HCT116 (cell line): ENCODE results near the gene SETD9. TPM values are rescaled to one million over a fixed set of nuclear protein-coding genes. Genes with fewer than 3 reads are reported as not detected.

ENCODE experiments used
- ATAC-seq: fragments of 200-7000 bp; cut with Tn5 transposase; 2 replicates; pipeline ENCODE4 v1.9.1; 2020; ENCODE audit warnings: mild to moderate bottlenecking, moderate library complexity
- BruUV-seq: library from RNA; stranded (reverse); fragments of 400-500 nt; replicated peaks from 2 replicates; lab custom pipeline; 2021; lab: Mats Ljungman, UMichigan
- CTCF ChIA-PET: fragments of 300-600 bp; sonication (Branson Sonifier 250); formaldehyde crosslinking; loops from one replicate; lab custom pipeline; 2021; ENCODE audit warnings: antibody characterized with exemption; lab: Charles Lee
- POLR2A ChIA-PET: fragments of 300-600, 350-600 bp; sonication (Branson Sonifier 250); formaldehyde crosslinking; loops from one replicate; lab custom pipeline; 2021; ENCODE audit warnings: antibody characterized with exemption; lab: Charles Lee
- RAD21 ChIA-PET, 2 experiments: fragments of 300-600 bp; sonication (Branson Sonifier 250); formaldehyde crosslinking; loops; one replicate each; lab custom pipeline; 2023; ENCODE audit warnings: low total read pairs in 2 of 2; ENCODE audit not compliant: uncharacterized antibody in 2 of 2, unreplicated experiment in 2 of 2, low non-redundant PET in 1 of 2; lab: Charles Lee
- DNase-seq: peaks from one replicate; pipeline ENCODE4 v3.0.0-alpha.2; 2010; ENCODE audit warnings: low read depth, low spot score
- H2AFZ ChIP-seq: fragments of 200-600 bp; shearing (Covaris generic), sonication (generic); 2 replicates; pipeline ENCODE4 v1.6.1; 2017; ENCODE audit warnings: low read depth, mixed run types, mixed read lengths, antibody characterized with exemption, low read length; ENCODE audit not compliant: poor library complexity, severe bottlenecking
- H3K27ac ChIP-seq: 2 replicates; pipeline ENCODE4 v1.5.1; 2012; ENCODE audit warnings: low read depth, low read length
- H3K27me3 ChIP-seq: fragments of 200-600 bp; sonication (generic); 2 replicates; pipeline ENCODE4 v1.6.1; 2016; ENCODE audit warnings: mixed run types, low read length, mixed read lengths; ENCODE audit not compliant: insufficient read depth
- H3K36me3 ChIP-seq, 2 experiments: fragments of 200-500 bp in 1 of 2; fragments of 200-600 bp in 1 of 2; sonication (Bioruptor generic) in 1 of 2; sonication (generic) in 1 of 2; 2 replicates each; pipeline versions ENCODE4 v1.5.1 to v1.6.1; 2014 to 2016; ENCODE audit warnings: low read length in 2 of 2, inconsistent platforms in 1 of 2, mixed read lengths in 1 of 2, mixed run types in 1 of 2; ENCODE audit not compliant: insufficient read depth in 2 of 2, control insufficient read depth in 1 of 2
- H3K4me1 ChIP-seq, 2 experiments: fragments of 200-600 bp in 1 of 2; sonication (generic) in 1 of 2; 2 replicates each; pipeline versions ENCODE4 v1.5.1 to v1.6.1; 2012 to 2017; ENCODE audit warnings: low read length in 2 of 2, inconsistent platforms in 1 of 2, mild to moderate bottlenecking in 1 of 2, mixed read lengths in 1 of 2, mixed run types in 1 of 2, moderate library complexity in 1 of 2; ENCODE audit not compliant: insufficient read depth in 2 of 2, control insufficient read depth in 1 of 2
- H3K4me2 ChIP-seq: fragments of 200-600 bp; sonication (generic); 2 replicates; pipeline ENCODE4 v1.6.1; 2017; ENCODE audit warnings: mixed run types, low read length, mixed read lengths
- H3K4me3 ChIP-seq, 2 experiments: fragments of 200-600 bp in 1 of 2; sonication (generic) in 1 of 2; replicated peaks in 1 of 2; 2 replicates each; pipeline ENCODE4 v1.5.1; 2011 to 2016; ENCODE audit warnings: low read length in 2 of 2, control low read depth in 1 of 2, low read depth in 1 of 2, mild to moderate bottlenecking in 1 of 2, mixed read lengths in 1 of 2, mixed run types in 1 of 2
- H3K79me2 ChIP-seq: fragments of 200-600 bp; sonication (generic); 2 replicates; pipeline ENCODE4 v1.6.1; 2017; ENCODE audit warnings: mild to moderate bottlenecking, mixed run types, low read length, moderate library complexity, mixed read lengths; ENCODE audit not compliant: insufficient read depth
- H3K9ac ChIP-seq: fragments of 200-600 bp; sonication (generic); 2 replicates; pipeline ENCODE4 v1.6.1; 2016; ENCODE audit warnings: low read length, mixed read lengths
- H3K9me2 ChIP-seq: fragments of 200-600 bp; sonication (generic), shearing (Covaris generic); 2 replicates; pipeline ENCODE4 v1.6.1; 2017; ENCODE audit warnings: mixed run types, mild to moderate bottlenecking, moderate library complexity; ENCODE audit not compliant: insufficient read depth
- H3K9me3 ChIP-seq, 2 experiments: fragments of 200-500 bp in 1 of 2; fragments of 200-600 bp in 1 of 2; sonication (Bioruptor generic) in 1 of 2; sonication (generic) in 1 of 2; 2 replicates each; pipeline ENCODE4 v1.6.1; 2014 to 2017; ENCODE audit warnings: low read length in 2 of 2, mixed read lengths in 2 of 2, inconsistent platforms in 1 of 2, low read depth in 1 of 2, mild to moderate bottlenecking in 1 of 2, mixed run types in 1 of 2, moderate library complexity in 1 of 2; ENCODE audit not compliant: control insufficient read depth in 1 of 2, insufficient read depth in 1 of 2
- H4K20me1 ChIP-seq: fragments of 200-600 bp; sonication (generic), shearing (Covaris generic); 2 replicates; pipeline ENCODE4 v1.6.1; 2017; ENCODE audit warnings: mixed run types, mild to moderate bottlenecking, moderate library complexity; ENCODE audit not compliant: insufficient read depth
- CBX3 ChIP-seq: IDR thresholded peaks from 2 replicates; pipeline ENCODE4 v1.6.1; 2012; ENCODE audit warnings: low read depth
- CEBPB ChIP-seq: IDR thresholded peaks from 2 replicates; pipeline ENCODE4 v1.6.1; 2012; ENCODE audit warnings: low read depth
- EGR1 ChIP-seq: IDR thresholded peaks from 2 replicates; pipeline ENCODE4 v1.6.1; 2012; ENCODE audit warnings: low read depth
- EZH2phosphoT487 ChIP-seq: fragments of 200-600 bp; IDR thresholded peaks from 2 replicates; pipeline ENCODE4 v1.6.1; 2018; ENCODE audit warnings: antibody characterized with exemption, borderline replicate concordance
- FOSL1 ChIP-seq: IDR thresholded peaks from 2 replicates; pipeline ENCODE4 v1.6.1; 2012; ENCODE audit warnings: low read depth
- JUND ChIP-seq: IDR thresholded peaks from 2 replicates; pipeline ENCODE4 v1.6.1; 2012
- POLR2AphosphoS5 ChIP-seq: IDR thresholded peaks from 2 replicates; pipeline ENCODE4 v1.6.1; 2011; ENCODE audit warnings: mild to moderate bottlenecking, low read depth, low read length, moderate library complexity
- SIN3A ChIP-seq: IDR thresholded peaks from 2 replicates; pipeline ENCODE4 v1.6.1; 2012; ENCODE audit warnings: low read depth
- TCF7L2 ChIP-seq: IDR thresholded peaks from 2 replicates; pipeline ENCODE4 v1.7.0; 2011; ENCODE audit warnings: borderline replicate concordance, inconsistent platforms; ENCODE audit not compliant: insufficient read depth, insufficient read length; ENCODE audit errors: extremely low read depth
- ZNF274 ChIP-seq: fragments of 200-500 bp; sonication (Bioruptor generic); IDR thresholded peaks from 2 replicates; pipeline ENCODE4 v1.6.1; 2014; ENCODE audit warnings: mild to moderate bottlenecking, low read depth, low read length, inconsistent platforms
- intact Hi-C: fragments of 100-400 bp; cut with micrococcal nuclease; formaldehyde crosslinking; loops from 2 replicates; pipeline ENCODE4 v1.10.0; 2022
- total RNA-seq: library from RNA; stranded (reverse); gene quantifications from one replicate; pipeline ENCODE4 v1.2.1, GENCODE V29; 2021; ENCODE audit not compliant: unreplicated experiment
- TF ChIP-seq, protein P1 (sequence below): IDR thresholded peaks from 2 replicates; pipeline ENCODE4 v1.6.1; 2012; ENCODE audit warnings: low read depth
- TF ChIP-seq, protein P2 (sequence below): IDR thresholded peaks from 2 replicates; pipeline ENCODE4 v1.6.1; 2011; ENCODE audit warnings: mild to moderate bottlenecking, low read length, moderate library complexity; ENCODE audit not compliant: insufficient replicate concordance; ENCODE audit errors: extremely low read depth
- TF ChIP-seq, protein P3 (sequence below): IDR thresholded peaks from 2 replicates; pipeline ENCODE4 v1.6.1; 2012

Gene SETD9
- total RNA-seq, 1 experiment from 2014 or later = 10.9 TPM

DNA sequence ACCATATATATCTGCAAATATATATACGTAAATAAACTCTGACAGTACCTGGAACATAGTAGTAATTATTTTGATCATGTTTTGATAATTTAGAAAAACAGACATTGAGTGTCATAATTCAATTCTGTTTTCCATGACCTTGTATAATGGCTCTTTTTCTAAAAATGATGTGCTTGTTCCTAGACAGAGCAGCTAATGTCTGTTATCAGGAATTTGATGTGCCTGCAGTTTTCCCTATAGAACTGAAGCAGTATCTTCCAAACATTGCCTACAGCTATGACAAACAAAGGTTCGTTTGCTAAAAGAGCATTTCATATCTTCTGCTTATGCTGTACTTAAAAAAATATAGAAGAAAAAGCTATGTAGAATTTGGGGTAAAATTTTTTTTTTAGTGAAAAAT, 5.3 kb downstream of the SETD9 start (continued):
- TF ChIP-seq, protein P1, sequence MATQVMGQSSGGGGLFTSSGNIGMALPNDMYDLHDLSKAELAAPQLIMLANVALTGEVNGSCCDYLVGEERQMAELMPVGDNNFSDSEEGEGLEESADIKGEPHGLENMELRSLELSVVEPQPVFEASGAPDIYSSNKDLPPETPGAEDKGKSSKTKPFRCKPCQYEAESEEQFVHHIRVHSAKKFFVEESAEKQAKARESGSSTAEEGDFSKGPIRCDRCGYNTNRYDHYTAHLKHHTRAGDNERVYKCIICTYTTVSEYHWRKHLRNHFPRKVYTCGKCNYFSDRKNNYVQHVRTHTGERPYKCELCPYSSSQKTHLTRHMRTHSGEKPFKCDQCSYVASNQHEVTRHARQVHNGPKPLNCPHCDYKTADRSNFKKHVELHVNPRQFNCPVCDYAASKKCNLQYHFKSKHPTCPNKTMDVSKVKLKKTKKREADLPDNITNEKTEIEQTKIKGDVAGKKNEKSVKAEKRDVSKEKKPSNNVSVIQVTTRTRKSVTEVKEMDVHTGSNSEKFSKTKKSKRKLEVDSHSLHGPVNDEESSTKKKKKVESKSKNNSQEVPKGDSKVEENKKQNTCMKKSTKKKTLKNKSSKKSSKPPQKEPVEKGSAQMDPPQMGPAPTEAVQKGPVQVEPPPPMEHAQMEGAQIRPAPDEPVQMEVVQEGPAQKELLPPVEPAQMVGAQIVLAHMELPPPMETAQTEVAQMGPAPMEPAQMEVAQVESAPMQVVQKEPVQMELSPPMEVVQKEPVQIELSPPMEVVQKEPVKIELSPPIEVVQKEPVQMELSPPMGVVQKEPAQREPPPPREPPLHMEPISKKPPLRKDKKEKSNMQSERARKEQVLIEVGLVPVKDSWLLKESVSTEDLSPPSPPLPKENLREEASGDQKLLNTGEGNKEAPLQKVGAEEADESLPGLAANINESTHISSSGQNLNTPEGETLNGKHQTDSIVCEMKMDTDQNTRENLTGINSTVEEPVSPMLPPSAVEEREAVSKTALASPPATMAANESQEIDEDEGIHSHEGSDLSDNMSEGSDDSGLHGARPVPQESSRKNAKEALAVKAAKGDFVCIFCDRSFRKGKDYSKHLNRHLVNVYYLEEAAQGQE = no peak
- TF ChIP-seq, protein P2, sequence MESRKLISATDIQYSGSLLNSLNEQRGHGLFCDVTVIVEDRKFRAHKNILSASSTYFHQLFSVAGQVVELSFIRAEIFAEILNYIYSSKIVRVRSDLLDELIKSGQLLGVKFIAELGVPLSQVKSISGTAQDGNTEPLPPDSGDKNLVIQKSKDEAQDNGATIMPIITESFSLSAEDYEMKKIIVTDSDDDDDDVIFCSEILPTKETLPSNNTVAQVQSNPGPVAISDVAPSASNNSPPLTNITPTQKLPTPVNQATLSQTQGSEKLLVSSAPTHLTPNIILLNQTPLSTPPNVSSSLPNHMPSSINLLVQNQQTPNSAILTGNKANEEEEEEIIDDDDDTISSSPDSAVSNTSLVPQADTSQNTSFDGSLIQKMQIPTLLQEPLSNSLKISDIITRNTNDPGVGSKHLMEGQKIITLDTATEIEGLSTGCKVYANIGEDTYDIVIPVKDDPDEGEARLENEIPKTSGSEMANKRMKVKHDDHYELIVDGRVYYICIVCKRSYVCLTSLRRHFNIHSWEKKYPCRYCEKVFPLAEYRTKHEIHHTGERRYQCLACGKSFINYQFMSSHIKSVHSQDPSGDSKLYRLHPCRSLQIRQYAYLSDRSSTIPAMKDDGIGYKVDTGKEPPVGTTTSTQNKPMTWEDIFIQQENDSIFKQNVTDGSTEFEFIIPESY = no peak
- TF ChIP-seq CBX3 = no peak
- TF ChIP-seq SIN3A = no peak
- TF ChIP-seq JUND = no peak
- no peak for TF ChIP-seq EZH2phosphoT487
- TF ChIP-seq ZNF274 = no peak
- TF ChIP-seq EGR1 = no peak

DNA sequence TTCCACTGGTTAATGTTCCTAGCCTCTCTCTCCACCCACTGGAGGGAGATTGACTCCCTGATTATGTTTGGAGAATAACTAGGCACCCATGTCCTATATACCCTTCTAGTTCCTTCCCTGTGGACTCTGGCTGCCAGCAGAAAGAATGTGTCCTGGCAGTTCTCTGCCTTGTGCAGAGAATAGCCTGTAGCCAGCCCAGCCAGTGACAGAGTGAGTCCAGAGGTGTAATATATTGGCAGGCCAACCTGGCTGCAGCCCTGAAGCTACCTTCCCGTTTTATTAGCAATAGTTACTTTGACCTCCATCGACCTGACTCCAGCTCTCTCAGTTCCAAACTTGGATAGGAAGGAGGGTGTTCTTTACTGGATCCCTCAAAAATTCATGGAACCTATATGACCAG, 8.1 kb downstream of the SETD9 start:
- Histone ChIP-seq H3K4me3 (no peak overlapping the region), H3K9me2 (no peaks in the 10 kb centered on the region), H3K4me2 (no peak overlapping the region), H3K4me1 (no peaks in the 10 kb centered on the region), H3K27ac (no peak overlapping the region), H3K79me2 (no peaks in the 10 kb centered on the region), H3K27me3 (no peaks in the 10 kb centered on the region), H3K9me3 (no peaks in the 10 kb centered on the region), H3K9ac (no peak overlapping the region), H4K20me1 (no peaks in the 10 kb centered on the region), H3K36me3 (peaks cover 1 to 13% of the 10 kb centered on the region in 2 experiments; a peak in 3 of 4 replicates), H2AFZ (no peak overlapping the region)
- RAD21 ChIA-PET = no interaction called here
- ATAC-seq (no peak), DNase-seq (no peak)
- TF ChIP-seq CBX3 (no peak), SIN3A (no peak), TCF7L2 (no peak), POLR2AphosphoS5 (no peak), CEBPB (no peak), ZNF274 (no peak), FOSL1 (no peak)
- TF ChIP-seq, protein P1 = no peak
- TF ChIP-seq, protein P3, sequence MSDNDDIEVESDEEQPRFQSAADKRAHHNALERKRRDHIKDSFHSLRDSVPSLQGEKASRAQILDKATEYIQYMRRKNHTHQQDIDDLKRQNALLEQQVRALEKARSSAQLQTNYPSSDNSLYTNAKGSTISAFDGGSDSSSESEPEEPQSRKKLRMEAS = no peak
- BruUV-seq = no TSS peak
- intact Hi-C loops = no loop called here
- POLR2A ChIA-PET = interaction anchor here (0.9 kb wide), 1 partner anchor 10 kb away, joined by 3 read pairs; no protein-coding TSS in a partner anchor
- CTCF ChIA-PET = no interaction called here
